Measurements from ENCODE around the gene SDSL. TPM values are rescaled to one million over a fixed set of nuclear protein-coding genes. Genes with fewer than 3 reads are reported as not detected.

The SDSL gene
- total RNA-seq, 4 donors from 2014 or later, result 0.91 to 1.4 (median 0.98) TPM; not detected in 1

DNA sequence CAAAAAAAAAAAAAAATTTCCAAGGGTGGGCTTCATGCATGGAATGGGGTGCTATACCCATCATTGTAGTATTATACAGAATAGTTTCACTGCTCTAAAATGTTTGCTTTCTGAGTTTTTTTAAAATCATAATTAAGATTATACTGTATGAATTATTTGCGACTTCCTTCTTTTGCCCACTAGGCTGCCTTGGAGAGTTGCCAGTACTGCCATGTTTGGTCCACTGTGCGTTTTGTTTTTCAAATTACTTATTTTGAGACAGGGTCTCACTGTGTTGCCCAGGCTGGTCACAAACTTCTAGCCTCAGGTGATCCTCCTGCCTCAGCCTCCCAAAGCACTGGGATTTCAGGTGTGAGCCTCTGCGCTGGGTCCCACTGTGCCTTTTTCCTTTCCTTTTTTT, 43.9 kb upstream of the SDSL start:
- Histone ChIP-seq H3K27me3 (no peaks in the 10 kb centered on the region), H3K4me1 (peaks cover 0 to 4% of the 10 kb centered on the region in 2 donors), H3K36me3 (peaks cover 0 to 58% of the 10 kb centered on the region in 2 donors), H3K27ac (no peak overlapping the region), H3K9me3 (no peaks in the 10 kb centered on the region), H3K4me3 (no peak overlapping the region)
- intact Hi-C loops (cut with DNase I; ENCODE audit: low total_unique reads), result no loop called here
- ATAC-seq (no peak), DNase-seq (no peak)
- no peak for TF ChIP-seq POLR2A (IDR thresholded peaks at IDR 0.05)
- TF ChIP-seq, protein P1, sequence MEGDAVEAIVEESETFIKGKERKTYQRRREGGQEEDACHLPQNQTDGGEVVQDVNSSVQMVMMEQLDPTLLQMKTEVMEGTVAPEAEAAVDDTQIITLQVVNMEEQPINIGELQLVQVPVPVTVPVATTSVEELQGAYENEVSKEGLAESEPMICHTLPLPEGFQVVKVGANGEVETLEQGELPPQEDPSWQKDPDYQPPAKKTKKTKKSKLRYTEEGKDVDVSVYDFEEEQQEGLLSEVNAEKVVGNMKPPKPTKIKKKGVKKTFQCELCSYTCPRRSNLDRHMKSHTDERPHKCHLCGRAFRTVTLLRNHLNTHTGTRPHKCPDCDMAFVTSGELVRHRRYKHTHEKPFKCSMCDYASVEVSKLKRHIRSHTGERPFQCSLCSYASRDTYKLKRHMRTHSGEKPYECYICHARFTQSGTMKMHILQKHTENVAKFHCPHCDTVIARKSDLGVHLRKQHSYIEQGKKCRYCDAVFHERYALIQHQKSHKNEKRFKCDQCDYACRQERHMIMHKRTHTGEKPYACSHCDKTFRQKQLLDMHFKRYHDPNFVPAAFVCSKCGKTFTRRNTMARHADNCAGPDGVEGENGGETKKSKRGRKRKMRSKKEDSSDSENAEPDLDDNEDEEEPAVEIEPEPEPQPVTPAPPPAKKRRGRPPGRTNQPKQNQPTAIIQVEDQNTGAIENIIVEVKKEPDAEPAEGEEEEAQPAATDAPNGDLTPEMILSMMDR (IDR thresholded peaks at IDR 0.05 in 4 of 5, conservative IDR thresholded peaks at IDR 0.05 in 1 of 5), result no peak
- in situ Hi-C loops (cut with MboI; ENCODE audit: low sequenced_read_pairs in 4 of 4), result no loop called here

DNA sequence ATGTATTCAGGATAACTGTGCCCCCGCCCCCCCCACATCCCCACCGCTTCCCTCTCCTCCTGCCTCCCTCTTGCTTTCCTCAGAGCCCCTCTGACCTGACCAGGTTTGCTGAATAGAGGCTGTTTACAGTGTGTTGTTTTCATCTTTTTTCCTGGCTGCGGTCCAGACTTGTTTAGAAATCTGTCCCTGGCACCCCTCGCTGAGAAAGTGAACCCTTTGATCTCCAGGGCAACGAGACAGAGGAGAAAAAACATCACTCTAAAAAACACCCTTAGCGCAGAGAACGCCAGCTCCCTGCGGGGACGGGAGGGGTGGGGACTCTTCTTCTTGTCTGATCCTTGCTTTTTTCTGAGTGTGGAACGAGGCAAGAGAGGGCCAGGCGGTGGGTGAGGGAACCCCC, 41.0 kb upstream of the SDSL start:
- no peak for TF ChIP-seq POLR2A (IDR thresholded peaks at IDR 0.05)
- TF ChIP-seq, protein P1 (IDR thresholded peaks at IDR 0.05 in 4 of 5, conservative IDR thresholded peaks at IDR 0.05 in 1 of 5), result no peak
- intact Hi-C loops (cut with DNase I; ENCODE audit: low total_unique reads), result no loop called here

DNA sequence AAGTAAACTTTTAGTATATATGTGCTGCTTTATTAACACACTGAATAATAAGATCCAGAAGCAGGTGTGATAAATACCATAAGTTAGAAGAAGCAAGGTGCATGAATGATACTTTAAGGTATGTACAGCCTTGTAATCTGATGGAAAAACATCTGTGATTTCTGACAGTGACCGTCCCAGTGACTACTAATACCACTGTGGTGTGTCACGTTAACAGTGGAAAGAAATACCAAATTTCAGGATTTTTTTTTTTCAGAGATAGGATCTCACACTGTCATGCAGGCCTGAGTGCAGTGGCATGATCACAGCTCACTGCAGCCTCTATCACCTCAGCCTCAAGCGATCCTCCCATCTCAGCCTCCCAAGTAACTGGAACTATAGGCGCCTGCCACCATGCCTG, 40.0 kb upstream of the SDSL start:
- peaks cover 0 to 4% of the 10 kb centered on the region in 2 donors for H3K4me1 ChIP-seq
- H3K36me3 ChIP-seq, result peaks cover 0 to 53% of the 10 kb centered on the region in 2 donors
- H3K4me3 ChIP-seq, result no peak overlapping the region
- no peaks in the 10 kb centered on the region for H3K27me3 ChIP-seq
- intact Hi-C loops (cut with DNase I; ENCODE audit: low total_unique reads), result no loop called here
- in situ Hi-C loops (cut with MboI; ENCODE audit: low sequenced_read_pairs in 4 of 4), result no loop called here
- TF ChIP-seq, protein P1 (IDR thresholded peaks at IDR 0.05 in 4 of 5, conservative IDR thresholded peaks at IDR 0.05 in 1 of 5), result no peak
- TF ChIP-seq POLR2A (IDR thresholded peaks at IDR 0.05), result no peak
- H3K9me3 ChIP-seq, result no peaks in the 10 kb centered on the region
- DNase-seq, result no peak
- ATAC-seq, result no peak
- H3K27ac ChIP-seq, result no peak overlapping the region

More for the DNA sequence above, 41.0 kb upstream of the SDSL start:
- Histone ChIP-seq H3K27me3 (no peaks in the 10 kb centered on the region), H3K4me1 (peaks cover 0 to 4% of the 10 kb centered on the region in 2 donors), H3K27ac (no peak overlapping the region), H3K4me3 (no peak overlapping the region), H3K36me3 (peaks cover 0 to 53% of the 10 kb centered on the region in 2 donors), H3K9me3 (no peaks in the 10 kb centered on the region)
- no peak for DNase-seq
- no peak for ATAC-seq
- in situ Hi-C loops (cut with MboI; ENCODE audit: low sequenced_read_pairs in 4 of 4), result no loop called here

DNA sequence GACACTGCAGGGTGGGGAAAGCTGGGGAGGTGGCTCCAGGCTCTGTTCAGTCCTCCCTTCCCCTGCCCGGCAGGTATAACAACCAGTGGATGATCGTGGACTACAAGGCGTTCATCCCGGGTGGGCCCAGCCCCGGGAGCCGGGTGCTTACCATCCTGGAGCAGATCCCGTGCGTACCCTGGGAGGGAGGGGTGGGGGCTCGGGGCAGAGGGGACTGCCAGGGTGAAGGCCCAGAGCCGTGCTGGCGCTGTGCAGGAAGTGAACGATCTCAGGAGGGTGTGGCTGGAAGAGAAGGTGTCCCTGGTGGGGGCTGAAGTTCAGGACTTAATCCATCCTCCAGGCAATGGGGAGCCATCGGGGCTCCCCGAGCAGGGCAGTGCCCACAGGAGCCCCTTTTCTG, 37.4 kb upstream of the SDSL start:
- ATAC-seq (no peak), DNase-seq (no peak)
- no peak overlapping the region for H3K27ac ChIP-seq
- no peaks in the 10 kb centered on the region for H3K27me3 ChIP-seq
- TF ChIP-seq, protein P1 (IDR thresholded peaks at IDR 0.05 in 4 of 5, conservative IDR thresholded peaks at IDR 0.05 in 1 of 5), result no peak
- TF ChIP-seq POLR2A (IDR thresholded peaks at IDR 0.05), result no peak
- intact Hi-C loops (cut with DNase I; ENCODE audit: low total_unique reads), result no loop called here
- H3K4me1 ChIP-seq, result peaks cover 0 to 4% of the 10 kb centered on the region in 2 donors
- H3K4me3 ChIP-seq, result no peak overlapping the region
- H3K36me3 ChIP-seq, result peaks cover 0 to 62% of the 10 kb centered on the region in 2 donors
- H3K9me3 ChIP-seq, result no peaks in the 10 kb centered on the region
- in situ Hi-C loops (cut with MboI; ENCODE audit: low sequenced_read_pairs in 4 of 4), result no loop called here

DNA sequence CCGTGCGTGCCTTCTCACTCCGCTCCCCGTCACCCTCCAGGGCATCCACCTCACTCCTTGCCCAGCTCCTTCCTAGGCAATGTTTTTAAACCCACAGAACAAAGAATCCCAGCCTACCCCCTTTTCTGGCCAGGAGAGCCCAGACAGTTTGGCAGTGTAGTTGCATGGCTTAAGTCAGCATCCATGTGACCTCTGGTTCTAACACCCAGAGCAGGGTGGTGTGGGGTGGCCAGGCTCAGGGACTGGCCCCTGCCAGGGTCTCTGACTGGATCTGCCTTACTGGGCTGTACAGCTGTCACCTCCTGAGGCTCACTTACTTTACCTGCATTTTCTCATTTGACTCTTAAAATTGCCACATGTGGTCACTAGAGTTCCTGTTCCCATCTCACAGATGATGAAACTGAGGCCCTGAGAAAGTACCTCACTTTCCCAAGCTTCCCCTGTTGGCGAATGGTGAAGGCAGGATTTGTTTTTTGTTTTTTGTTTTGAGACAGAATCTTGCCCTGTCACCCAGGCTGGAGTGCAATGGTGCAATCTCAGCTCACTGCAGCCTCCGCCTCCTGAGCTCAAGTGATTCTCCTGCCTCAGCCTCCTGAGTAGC, 36.8 kb upstream of the SDSL start:
- H3K4me3 ChIP-seq, result no peak overlapping the region
- in situ Hi-C loops (cut with MboI; ENCODE audit: low sequenced_read_pairs in 4 of 4) (no loop called here), intact Hi-C loops (cut with DNase I; ENCODE audit: low total_unique reads) (no loop called here)
- H3K27me3 ChIP-seq, result no peaks in the 10 kb centered on the region
- peaks cover 0 to 57% of the 10 kb centered on the region in 2 donors for H3K36me3 ChIP-seq
- H3K27ac ChIP-seq, result no peak overlapping the region
- TF ChIP-seq, protein P1 (IDR thresholded peaks at IDR 0.05 in 4 of 5, conservative IDR thresholded peaks at IDR 0.05 in 1 of 5), result no peak
- no peak for TF ChIP-seq POLR2A (IDR thresholded peaks at IDR 0.05)
- ATAC-seq (no peak), DNase-seq (no peak)
- H3K9me3 ChIP-seq, result no peaks in the 10 kb centered on the region
- peaks cover 0 to 4% of the 10 kb centered on the region in 2 donors for H3K4me1 ChIP-seq

All from gastrocnemius medialis (tissue), 4 donors.